DMS79 (cell line): ENCODE data around the gene SLAIN1.

Experiments used
- DNase-seq: peaks from one replicate; lab custom pipeline; 2025; lab: John Stamatoyannopoulos, UW

SLAIN1 gene

DNA sequence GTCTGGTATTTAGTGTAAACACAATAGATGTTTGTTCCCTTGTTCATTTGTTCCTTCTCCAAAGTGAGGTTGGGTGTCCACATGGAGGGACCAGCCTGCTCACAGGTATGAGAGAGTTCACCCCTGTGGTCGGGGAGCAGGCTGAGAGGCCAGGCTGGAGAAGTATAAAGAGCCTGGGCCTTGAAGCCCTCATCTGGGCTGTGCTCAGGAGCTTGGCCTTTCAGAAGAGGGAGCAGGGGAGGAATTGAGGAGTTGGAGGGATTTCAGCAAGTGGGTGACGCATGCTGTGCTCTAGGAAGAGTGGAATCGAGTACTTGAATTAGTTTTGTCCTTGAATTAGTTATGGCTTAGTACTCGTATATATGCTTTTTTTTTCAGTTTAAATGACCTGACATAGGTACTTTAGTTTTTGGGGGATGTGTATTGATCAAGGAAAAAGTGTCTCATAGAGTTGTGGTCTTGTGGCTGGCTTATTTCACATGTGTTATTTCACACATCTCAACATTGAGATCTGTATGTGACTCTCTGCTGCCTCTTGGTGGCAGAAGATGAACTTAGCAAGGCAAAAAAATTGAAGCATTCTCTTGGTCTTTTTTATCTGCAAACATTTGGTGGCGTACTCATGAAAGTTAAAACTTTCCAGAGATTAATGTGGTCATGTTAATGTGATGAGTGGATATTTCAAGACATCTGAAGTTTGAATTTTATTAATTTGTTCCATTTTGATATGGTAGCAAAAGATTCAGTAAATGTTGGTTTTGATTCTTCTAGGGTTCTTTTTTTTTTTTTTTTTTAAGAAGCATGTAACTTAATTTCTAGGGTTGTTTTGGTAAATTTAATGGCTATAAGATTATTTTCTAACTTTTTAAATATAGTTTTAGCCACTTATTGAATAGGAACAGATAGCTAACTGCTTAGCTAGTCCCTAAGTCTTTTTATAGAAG, 54.3 kb downstream of the SLAIN1 start:
- peak; percentile 12 for DNase-seq

DNA sequence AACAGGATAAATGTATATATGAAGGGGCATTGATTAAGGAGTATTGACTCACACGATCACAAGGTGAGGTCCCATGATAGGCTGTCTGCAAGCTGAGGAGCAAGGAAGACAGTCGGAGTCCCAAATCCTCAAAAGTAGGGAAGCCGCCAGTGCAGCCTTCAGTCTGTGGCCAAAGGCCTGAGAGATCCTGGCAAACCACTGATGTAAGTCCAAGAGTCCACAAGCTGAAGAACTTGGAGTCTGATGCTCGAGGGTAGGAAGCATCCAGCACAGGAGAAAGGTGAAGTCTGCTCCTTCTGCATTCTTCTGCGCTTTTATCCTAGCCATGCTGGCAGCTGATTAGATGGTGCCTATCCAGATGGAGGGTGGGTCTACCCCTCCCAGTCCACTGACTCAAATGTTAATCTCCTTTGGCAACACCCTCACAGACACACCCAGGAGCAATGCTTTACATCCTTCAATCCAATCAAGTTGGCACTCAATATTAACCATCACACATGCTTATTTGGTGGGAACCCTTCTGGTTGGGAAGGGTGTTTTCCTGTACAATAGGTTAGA, 55.1 kb downstream of the SLAIN1 start:
- DNase-seq, result no peak

DNA sequence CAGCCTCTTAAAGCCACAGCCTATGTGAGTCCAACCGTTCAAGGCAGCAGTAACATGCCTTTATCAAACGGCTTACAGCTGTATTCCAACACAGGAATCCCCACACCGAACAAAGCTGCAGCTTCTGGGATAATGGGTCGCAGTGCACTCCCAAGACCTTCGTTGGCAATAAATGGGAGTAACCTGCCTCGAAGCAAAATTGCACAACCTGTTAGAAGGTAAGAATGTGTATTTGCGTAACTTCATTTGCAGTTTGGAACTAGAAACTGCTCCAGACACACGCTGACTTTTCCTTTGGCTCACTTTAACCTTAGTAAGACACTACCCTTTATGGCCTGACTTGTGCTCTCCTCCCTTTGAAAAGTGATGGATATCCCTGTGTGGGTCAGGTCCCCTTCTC, 63.4 kb downstream of the SLAIN1 start:
- DNase-seq, result no peak

DNA sequence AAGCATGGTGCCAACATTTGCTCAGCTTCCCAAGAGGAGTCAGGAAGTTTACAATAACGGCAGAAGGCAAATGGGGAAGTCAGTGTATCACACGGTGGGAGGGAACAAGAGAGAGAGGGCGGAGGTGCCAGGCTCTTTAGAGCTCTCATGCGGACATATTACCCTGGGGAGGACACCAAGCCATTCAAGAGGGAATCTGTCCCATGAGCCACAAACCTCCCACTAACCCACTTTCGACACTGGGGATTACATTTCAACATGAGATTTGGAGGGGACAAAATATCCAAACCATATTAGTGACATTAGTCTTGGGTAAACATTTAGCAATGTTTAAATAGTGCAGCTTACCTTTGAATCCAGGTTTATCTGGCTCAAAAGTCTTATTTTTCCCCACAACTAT, 69.9 kb downstream of the SLAIN1 start:
- DNase-seq, result no peak

DNA sequence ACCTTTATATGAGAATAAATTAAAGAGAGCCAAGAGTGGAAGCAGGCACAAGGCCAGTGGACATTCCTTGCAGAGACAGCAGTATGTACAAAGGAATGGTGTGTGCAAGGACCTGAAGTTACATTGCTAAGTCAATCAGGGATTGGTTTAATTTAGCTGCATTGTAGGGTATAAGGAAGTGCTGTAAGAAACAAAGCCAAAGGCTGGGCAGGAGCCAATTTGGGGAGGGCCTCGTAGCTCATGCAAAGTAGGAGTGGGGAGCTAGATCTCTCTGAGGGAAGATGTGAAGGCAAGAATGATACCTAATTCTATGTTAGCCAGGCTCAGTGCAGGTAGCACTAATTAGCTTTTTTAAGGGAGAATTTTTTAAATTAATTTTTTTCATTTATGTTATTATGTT, 76.7 kb downstream of the SLAIN1 start:
- no peak for DNase-seq

DNA sequence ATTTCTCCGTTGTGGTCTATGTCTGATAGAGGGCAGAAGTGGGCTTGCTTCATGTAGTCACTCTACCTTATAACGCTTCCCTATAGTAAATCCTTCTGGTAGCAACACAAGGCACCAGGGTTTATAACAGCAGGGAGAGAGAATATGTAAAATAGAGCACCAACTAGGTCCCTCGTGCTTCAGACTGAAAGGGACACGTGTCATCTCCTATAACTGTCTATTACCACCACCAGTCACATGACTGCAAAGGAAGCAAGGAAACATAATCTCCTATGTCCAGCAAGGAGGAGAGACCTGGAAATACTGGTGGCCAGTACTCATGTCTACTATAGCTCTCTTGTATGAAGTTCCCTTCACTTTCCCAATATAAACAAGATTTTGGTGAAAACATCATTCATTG, 79.2 kb downstream of the SLAIN1 start:
- DNase-seq, result no peak

DNA sequence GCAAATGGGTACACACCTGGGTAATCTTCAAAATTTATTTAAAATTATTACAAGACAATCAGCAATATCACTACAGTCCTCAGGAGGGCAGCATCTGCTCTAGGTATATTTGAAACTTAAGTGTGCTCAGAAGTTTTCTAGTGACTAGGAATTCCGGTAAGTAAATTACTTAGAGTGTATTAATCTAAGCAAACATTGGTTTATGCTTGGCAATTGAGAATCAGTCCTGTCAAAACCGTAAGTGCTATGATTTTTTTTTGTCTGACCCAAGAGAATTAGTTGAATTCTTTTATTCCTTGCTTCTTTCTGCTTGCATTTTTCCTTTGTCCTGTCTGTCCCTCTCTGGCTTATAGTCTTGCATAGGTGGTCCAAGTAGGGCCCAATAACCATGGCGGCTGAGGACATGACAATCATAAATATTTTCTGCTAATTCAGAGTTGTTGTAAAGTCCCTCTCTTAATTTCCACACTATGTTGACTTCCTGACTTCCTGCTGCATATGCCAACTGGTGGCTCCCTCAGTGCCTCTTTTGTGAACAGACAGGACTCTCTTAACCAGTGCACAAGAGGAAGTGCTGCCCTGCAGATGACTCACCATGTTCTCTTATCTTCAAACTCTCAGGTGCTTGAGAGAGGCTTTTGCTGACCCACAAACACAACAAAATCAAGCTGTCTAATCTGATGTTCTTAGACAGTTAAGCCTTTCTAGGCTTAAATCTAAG, 82.2 kb downstream of the SLAIN1 start:
- DNase-seq, result no peak

DNA sequence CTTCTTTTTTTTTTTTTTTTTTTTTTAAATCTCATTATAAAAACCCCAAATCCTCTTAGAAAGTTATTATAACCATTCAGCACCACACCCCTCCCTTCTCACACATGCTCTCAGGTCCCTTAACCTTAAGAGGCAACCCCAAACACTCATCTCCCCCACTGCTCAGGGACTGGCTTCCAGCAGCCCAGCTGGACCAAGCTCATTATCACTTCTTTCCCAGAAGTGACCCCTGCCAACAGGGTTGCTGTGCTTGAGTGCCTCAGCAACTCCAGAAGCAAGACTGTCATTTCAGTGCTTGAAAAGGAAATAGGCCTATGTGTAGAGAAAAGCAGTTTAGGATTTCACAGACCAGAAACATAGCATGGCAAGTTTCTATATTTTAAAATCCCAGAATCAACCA, 84.3 kb downstream of the SLAIN1 start:
- DNase-seq, result no peak

DNA sequence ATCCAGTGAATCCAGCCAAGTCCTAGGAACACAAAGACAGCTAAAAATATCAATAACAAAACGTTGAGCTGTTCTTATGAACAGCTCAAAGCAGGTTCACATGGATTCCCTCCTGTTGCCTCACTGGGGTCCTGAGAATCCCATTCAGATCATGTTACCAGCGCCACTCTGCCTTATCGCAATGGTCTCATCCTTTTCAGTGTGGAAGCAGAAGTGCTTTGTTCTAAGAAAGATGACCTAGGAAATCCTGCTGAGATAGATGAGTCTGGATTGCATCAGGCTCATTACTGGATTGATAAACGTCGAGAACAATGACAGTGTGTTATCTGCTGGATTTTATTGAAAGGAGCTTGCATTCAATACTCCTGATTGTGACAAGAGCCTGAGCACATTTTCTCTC, 87.0 kb downstream of the SLAIN1 start:
- DNase-seq, result no peak

DNA sequence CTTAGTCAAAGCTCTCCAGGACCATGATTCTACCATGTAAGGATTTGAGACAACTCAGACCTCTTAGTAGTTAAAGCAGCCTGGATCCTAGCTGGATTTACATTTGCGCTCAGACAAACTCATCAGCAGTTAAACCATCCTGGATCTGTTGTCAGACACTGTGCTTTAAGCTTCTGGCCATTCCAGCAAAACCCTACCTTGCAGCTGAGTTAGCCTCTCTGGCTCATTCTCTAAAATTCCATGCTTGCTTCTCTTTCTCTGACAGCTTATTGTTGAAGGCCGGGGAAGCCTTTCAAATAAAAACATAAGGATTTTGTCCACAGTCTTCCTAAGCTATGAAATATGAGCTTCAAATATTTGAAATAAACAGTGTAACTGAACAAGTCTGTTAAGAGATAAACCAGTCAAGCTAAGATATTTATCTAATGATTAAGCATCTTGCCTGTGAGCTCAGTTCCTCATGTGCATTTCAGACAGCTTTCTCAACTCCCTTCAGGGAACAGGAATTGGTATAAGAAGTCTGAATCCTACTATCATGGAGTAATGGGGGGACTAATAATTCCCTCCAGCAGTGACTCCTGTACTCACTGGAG, 89.3 kb downstream of the SLAIN1 start:
- DNase-seq, result no peak

DNA sequence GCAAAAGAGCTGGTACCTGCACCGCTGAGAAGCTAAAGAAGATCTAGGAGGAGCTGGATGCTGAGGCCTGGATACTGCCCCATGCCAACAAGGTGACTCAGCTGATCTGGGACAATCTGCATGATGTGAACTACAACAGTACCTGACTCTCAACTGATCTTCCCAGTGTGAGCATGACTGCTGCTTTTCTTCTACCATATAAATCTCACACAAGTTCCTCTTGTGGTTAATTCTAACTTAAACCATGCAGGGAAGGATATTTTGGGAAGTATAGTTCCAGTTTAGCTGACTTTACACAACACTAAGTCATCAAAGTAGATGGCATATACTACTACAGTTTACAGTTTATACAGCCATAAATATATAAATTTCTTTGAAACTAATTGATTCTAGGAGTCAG, 91.9 kb downstream of the SLAIN1 start:
- no peak for DNase-seq

DNA sequence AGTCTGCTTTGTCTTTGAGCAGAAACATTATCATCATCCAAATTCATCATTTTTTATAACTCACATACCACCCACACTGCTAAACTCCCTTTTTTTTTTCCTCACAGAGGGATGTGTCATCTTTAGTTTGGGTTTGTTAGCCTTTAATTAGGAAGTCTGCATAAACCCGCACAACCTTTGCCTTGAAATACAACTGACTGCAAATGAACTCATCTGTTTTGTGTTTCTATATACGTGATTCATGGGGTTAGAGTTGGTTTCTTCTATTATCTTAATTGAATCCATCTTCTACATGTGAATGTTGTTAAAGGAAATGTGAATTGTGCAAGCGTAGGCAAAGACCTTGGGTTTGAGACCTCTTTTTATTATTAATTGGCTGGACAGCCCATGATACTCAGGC, 102.7 kb downstream of the SLAIN1 start:
- no peak for DNase-seq

DNA sequence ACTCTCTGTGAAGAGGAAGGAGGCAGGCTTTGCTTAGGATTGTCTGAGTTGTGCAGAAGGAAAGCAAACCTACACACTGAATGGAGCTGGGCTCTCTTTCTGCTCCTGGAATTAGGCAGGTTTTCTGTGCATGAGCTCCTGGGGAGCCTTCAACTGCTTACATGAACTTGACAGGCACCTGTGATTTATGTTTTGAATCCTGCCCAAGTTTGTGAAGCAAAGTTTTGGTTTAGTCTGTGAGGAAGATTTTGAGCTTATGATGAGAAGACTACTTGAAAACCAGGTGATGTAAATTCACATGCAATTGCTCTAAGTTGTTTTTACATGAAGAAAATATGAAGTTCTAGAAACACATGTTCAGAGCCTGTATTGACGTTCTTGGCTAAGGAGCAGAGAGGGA, 109.0 kb downstream of the SLAIN1 start:
- no peak for DNase-seq

DNA sequence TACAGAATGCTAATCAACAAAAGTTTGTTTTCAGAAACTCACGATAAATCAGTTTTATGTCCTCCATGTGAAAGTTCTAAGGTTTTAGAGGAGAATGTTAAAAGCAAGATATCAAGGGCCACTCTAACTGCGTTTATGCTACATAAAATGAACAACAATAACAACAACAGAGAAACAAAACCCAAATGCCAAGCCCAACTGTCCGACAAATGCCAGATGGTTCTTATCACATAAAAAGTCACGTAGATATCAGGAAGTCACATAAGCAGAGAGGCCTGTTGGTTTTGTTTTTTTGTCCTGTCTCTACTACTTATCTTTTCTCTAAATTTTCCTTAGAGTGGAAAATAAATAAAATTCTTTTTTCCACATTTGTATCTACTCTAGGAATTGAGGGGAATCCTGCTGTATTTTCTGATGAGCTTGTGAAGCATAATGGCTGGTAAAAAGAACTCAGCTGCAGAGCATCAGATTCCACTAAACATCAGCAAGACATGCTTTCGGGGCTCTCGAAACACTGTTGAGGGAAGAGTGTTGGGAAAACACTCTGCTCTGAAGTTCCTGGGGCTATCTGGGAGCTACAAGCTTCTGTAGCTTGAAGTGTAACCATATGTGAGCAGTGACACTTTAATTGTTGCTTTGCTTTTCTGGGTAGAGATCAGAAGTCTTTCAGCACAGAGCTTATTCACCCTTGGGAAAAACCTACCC, 110.1 kb downstream of the SLAIN1 start:
- DNase-seq, result no peak

DNA sequence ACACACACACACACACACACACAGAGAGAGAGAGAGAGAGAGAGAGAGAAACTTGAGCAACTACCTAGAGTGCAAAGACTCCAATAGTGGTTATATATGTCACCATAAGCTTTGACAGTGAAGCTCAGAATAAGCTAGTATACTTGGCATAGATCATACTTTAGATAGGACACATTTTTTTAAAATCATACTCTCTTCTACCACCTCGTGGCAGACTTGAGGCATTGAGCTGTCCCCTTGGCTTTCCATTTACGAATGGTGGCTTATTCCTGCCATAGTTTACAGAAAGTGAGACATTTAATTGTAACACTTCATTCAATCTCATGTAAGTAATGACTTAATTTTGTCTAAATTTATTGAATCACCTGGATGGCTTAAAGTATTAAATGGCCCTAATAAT, 112.9 kb downstream of the SLAIN1 start:
- DNase-seq, result no peak

DNA sequence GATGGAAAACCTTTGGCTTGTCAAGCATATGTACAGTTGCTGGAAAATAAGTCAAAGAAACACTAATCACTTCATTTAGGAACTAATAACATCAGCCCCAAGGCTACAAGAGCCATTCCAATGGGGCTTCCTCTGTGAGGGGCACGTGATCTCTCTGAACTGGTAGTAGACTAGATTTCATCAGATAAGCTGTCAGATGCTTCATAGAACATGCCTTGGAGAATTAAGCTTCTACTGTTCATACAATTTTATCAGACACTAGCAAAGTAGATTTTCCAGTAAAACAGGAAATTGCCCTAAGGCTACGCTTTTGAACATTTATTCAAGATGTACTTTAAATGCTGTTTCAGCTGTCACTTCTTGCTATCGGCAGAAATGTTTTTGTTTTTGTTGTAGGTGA, 113.4 kb downstream of the SLAIN1 start:
- no peak for DNase-seq

DNA sequence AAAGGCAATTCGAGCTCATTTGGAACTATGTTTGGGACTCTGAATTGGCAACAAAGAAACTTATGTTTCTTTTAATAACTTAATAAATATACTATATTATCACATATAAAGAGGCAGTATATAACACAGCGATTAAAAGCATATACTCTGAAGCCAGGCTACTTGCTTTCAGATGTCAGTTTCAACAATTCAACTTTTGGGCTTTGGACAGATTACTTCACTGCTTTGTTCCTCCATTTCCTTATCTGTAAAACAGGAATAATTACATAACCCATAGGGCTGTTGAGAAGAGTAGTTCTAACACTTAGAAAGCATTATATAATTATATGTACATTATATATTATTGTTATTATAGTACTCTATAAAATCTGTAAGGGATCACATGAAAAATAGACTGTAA, 113.9 kb downstream of the SLAIN1 start:
- no peak for DNase-seq

DNA sequence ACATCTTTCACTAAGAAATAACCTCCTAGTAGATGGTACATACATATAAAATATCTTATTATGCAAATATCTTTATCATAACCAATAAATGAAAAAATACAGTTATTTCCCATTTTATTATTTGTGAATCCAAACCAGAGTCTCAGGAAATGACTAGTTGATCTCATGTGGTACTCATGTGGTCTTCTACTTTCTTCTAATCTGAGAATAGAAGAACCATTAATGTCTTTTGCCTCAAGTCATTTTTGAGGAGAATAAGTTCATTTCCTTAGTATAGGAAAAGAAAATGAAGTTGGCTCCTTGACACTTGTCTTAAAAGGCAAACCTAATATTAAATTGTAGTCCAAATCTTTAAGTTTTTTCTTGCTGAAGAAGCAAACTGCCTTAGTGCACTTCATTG, 114.5 kb downstream of the SLAIN1 start:
- DNase-seq, result no peak
